GM12874 (cell line): Measurements from ENCODE around the gene HSD17B3.

Experiments used
- TF ChIP-seq, protein P1 (sequence below): IDR thresholded peaks from 2 replicates; pipeline ENCODE4 v1.5.1; 2011; ENCODE audit warnings: low read depth, mild to moderate bottlenecking, control low read depth, low read length, moderate library complexity; ENCODE audit not compliant: insufficient read depth

Gene HSD17B3

DNA sequence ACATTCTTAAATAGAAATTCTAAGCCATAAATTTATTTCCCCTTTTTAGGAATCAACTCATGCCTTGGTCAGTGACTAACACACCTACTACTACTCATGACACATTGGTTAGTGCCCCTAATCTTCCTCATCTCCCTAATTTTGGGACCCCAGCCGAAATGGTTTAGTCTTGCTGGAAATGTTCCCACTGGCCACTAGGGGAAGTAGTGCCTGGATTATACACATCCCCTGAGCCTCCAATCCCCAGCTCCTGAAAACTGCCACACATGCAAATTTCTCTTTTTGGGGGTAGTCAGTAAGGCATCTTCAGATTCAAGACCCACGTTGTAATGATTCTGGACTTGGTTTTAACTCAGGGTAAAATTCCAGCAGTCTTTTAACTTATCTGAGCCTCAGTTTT is 79.8 kb downstream of the HSD17B3 start:
- TF ChIP-seq, protein P1, sequence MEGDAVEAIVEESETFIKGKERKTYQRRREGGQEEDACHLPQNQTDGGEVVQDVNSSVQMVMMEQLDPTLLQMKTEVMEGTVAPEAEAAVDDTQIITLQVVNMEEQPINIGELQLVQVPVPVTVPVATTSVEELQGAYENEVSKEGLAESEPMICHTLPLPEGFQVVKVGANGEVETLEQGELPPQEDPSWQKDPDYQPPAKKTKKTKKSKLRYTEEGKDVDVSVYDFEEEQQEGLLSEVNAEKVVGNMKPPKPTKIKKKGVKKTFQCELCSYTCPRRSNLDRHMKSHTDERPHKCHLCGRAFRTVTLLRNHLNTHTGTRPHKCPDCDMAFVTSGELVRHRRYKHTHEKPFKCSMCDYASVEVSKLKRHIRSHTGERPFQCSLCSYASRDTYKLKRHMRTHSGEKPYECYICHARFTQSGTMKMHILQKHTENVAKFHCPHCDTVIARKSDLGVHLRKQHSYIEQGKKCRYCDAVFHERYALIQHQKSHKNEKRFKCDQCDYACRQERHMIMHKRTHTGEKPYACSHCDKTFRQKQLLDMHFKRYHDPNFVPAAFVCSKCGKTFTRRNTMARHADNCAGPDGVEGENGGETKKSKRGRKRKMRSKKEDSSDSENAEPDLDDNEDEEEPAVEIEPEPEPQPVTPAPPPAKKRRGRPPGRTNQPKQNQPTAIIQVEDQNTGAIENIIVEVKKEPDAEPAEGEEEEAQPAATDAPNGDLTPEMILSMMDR, result peak; percentile 43; the same call in 1 of the 2 replicates

DNA sequence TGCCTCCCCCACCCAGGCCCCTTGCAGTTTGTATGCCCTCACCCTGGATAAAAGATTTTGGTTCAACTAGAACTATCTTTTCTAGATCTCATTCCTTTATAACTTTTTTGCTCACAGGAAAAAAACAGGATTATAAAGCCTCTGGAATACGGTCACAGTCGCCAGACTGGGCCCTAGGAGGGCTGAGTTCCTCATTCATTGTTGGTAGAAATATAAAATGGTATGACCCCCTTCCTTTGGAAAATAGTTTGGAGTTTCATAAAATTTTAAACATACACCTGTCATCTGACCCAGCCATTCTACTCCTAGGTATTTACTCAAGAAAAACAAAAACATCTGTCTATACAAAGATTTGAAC is 82.1 kb downstream of the HSD17B3 start:
- TF ChIP-seq, protein P1, result no peak

DNA sequence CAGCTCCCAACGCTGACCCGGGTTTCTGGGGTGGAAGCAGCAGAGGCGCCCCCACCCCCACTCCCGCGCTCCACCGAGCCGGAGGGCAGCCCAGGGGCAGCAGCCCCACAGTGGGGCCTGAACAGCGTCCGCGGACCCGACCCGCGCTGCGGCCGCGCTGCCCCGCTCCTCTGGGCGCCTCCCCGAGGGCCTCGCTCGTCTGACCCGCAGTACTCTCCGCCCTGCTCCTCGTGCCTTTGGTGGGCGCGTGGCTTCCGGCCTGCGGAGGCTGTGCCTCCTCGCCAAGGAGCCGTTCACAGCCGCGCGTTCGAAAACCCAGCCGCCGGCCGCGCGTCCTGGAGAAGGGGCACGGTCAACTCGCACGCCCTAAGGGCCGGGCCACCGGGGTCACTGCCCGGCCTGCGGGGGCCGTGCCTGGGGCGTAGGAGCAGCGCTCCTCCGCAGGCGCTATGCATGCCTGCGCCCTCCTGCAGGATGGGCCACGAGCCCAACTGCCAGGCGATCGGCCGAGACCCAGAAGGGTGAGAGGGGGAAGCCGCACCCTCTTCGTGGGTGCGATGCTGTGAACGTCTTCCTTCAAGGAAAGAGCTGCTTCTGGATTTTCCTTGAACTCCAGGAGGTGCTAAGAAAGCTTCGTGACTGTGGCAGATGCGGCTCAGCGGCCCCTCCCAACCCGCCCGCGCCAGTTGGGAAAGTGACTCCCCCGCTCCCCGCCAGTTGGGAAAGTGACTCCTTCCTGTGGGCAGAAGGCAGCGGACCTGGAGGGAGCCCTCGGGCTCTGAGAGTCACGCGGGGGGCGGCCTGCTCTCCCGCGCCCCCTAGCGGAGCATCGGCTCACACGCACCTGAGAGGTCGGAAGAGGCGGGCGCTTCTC is 82.7 kb downstream of the HSD17B3 start:
- TF ChIP-seq, protein P1, result peak; percentile 77

DNA sequence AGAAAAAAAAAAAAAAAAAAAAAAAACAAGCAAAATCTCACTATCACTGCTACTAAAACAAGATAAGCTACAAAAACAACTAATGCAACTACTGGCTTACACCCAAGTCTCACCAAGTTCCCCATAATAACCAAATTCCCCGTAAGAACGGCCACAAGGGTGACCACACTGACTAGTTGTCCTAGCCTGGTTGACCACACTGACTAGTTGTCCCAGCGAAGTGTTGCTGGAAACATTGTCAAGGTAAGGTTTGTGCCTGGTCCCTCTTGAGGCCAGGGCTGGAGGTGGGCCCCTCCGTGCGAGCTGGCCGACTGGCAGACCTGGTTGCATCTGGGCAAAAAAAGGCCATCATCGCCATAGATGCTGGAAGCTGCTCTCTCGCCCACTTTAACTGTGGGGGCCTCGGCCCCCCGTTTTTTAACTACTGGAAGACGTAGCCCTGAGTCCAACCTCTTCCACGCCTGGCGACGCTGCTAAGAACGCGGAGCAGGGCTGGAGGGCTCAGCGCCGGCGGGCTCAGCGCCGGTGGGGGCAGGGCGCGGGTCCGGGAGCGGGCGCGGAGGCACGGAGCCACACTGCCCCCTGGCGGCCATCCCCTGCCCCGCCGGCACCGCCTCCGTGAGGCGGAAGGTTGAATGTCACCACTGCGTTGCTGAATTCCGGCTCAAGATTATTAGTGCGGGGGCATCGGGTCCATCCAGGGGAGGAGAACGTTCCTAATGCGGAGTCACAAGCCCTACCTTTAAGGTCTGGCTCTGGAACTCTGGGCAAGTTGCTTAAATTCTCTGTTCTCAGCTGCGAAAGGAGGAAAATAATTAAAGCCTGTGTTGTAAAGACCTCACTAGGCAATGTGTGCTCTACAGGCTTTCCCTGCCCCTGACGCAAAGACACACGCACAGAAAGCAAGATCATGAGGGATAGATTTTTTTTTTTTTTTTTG is 84.0 kb downstream of the HSD17B3 start:
- TF ChIP-seq, protein P1, result peak; percentile 97

DNA sequence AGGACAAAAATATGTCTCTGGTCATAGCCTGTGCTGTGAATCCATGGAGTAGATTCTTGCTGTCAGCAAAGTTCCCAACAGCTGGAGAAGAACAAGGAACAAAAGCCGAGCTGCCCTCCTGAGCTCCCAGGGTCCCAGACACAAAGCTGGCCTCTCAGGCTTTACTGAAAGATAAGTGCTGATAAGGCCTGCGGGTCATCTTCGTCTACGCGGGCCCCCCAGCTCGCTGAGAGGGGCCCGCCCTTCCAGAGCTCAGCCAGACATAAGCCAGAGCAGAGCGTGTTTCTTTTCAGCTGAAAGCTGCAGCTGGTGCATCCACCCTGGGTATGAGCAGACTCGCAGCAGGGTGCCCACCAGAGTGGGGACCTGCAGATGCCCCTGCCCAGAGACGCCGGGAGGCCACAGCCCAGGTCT is 84.7 kb downstream of the HSD17B3 start:
- TF ChIP-seq, protein P1, result no peak

DNA sequence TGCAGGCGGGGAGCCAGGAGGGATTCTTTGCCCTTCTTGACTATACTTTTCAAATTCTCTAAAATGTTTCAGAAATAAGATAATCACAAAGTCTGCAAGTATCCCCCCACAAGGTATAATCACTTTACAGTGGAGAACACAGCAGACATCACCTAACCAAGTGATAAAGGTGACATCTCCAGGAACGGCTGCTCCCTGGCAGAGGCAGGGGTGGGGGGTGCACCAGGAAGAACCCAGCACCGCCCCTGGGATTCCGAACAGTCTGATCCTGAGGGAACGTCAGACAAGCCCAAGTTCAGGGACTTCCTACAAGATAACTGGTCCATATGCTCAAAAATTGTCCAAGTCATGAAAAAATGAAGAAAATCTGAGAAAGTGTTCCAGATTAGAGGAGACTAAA is 85.4 kb downstream of the HSD17B3 start:
- TF ChIP-seq, protein P1, result no peak

DNA sequence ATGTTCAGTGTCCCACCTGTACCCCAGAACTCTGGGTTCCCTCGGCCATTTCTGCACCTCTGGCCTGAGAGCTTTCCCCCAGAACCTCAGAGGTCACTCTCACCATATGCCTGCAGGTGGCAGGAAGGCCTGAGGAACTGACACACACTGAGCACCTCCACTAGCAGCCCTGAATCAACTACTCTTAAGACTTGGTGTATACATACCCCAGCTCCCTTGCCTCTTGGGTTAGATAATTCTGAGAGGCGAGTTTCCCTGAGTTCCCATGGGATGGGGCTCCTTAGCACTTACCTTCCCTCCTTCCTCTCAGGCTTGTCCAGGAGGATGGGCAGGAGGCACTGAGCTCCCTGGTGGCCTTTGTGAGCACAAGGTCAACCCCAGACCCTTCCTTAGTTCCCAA is 86.1 kb downstream of the HSD17B3 start:
- TF ChIP-seq, protein P1, result no peak
